GM19372 (cell line): ENCODE results near the gene PKP3.
"Not testable (repeated sequence)": the region's sequence is repeated elsewhere in the genome, so short reads cannot be mapped to it uniquely, and the experiment has no call there.

Experiments
- ATAC-seq: cut with Tn5 transposase; IDR thresholded peaks from one replicate; pipeline ENCODE4 v1.9.1; 2021; ENCODE audit warnings: mild to moderate bottlenecking, low read depth, moderate library complexity; ENCODE audit not compliant: unreplicated experiment

PKP3 gene

GRCh38 chr11:420911-421321 is 26.9 kb downstream of the PKP3 start:
- ATAC-seq: no peak

- no peak for ATAC-seq
Observed at GRCh38 chr11:422249-422656, 28.2 kb downstream of the PKP3 start.

GRCh38 chr11:424232-424631 is 30.2 kb downstream of the PKP3 start:
- no peak for ATAC-seq

GRCh38 chr11:424766-425165 is 30.8 kb downstream of the PKP3 start:
- not testable (repeated sequence) for ATAC-seq

DNA sequence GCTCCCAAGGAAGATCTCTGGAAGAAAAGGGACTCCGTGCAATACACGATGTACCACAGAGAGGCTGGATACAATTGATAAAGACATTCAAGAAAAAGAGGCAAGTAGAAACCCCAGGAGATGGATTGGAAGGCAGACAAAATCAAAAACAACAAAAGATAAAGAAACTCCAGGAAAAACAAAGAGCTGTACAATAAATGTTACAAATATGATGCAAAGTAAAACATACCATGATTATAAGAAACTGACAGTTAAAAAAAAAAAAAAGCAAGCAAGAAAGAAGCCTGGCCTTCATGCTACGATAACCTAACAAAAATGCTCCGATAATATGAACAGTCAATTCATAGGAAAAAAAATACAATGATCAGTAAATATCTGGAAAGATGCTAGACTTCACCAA is 31.3 kb downstream of the PKP3 start:
- ATAC-seq: no peak

- ATAC-seq: no peak
Observed at GRCh38 chr11:426851-427250, 32.8 kb downstream of the PKP3 start.

- ATAC-seq: no peak
Observed at GRCh38 chr11:428295-428694, 34.3 kb downstream of the PKP3 start.

DNA sequence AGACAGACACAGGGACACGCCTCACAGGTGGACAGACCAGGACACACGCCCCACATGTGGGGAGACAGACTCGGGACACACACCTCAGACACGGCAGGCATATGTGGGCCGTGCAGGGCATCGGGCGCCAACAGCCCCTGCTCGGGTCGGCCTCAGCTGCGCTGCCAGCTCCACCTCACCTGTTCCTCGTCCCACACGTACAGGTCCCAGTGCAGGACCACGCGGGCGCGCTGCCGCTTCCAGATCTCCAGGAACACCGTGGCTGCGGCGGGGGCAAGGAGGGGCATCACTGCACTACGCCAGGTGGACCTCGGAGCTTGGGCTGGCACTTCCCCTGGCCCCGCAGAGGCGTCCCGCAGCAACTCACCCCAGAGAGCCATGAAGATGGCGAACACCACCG is 35.4 kb downstream of the PKP3 start:
- no peak for ATAC-seq

- no peak for ATAC-seq
Observed at GRCh38 chr11:429931-430456, 36.0 kb downstream of the PKP3 start.

DNA sequence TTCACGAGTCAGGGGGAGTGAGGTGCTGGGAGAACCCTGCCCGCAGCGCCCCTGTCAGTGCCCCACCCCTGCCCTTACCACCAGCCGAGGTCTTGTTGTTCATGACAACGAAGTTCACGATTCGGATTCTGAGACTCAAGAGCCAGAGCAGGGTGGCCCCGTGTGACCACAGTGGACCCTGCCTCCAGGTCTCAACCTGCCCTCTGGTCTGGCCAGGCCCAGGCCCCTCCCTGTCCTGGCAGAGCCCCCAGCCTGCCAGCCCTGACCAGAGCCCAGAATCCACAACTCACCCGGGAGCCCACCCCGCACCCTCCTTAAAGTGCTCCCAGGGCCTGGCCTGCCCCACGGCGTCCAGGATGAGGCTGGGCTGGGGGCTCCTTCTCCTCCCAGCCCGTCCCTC is 37.9 kb downstream of the PKP3 start:
- no peak for ATAC-seq

DNA sequence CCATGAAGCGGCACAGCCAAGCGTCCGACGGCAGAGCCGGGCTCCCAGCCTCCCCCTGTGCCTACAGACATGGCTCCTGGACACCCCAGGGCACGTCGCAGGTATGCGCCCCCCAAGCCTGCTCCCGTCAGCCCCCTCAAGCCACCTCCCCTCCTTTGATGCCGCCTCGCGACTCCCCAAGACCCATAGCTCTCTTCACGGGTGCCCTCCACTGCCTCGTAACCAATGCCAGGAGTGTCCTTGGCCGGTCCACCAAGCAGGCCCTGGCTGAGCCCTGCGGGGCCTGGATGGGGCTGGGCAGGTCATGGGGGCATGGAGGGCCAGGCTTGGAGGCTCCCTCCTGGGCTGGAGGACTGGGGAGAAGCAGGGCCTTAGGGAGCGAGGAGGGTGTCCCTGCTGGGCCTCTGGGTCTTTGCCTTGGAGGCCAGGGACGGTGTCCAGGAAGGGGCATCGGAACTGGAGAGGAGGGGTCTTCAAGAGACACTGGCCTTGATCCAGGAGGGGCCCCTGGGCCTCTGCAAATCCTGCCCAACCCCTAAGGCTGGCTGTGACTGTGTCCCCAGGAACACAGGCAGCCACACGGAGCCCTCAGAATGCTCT is 38.6 kb downstream of the PKP3 start:
- ATAC-seq: no peak

- no peak for ATAC-seq
Observed at GRCh38 chr11:433111-433510, 39.1 kb downstream of the PKP3 start.

DNA sequence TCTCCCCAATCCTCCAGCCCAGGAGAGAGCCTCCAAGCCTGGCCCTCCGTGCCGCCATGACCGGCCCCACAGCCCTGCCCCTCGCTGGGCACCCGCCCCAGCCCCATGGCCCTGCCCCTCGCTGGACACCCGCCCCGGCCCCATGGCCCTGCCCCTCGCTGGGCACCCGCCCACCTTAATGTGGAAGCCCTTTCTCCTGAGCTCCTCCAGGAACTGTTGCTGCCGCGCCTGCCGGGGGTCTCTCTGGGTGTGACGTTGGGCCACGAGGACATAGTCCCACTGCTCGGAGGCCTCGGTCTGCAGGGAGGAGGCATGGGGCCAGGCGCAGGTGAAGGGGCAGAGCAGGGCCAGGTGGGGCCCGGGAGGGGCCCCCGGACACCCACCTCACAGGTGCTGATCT is 39.6 kb downstream of the PKP3 start:
- ATAC-seq: no peak

DNA sequence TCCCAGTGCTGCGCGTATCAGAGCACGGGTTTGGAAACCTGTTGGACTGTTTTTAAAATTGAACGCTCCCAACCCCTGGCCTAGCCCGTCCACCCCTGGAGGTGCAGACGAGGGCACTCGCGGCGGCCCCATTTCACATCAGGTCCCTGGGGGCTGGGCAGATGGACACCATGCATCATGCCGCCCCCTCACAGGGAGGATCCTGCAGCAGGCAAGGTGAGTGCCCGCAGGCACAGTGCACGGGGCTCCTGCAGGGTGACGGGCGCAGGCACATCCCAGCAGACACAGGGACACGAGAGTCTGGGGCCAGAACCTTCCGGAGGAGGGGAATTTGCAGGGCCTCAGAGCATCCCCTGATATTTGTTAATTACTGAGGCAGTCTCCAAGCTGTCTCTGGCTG is 40.5 kb downstream of the PKP3 start:
- ATAC-seq: no peak

DNA sequence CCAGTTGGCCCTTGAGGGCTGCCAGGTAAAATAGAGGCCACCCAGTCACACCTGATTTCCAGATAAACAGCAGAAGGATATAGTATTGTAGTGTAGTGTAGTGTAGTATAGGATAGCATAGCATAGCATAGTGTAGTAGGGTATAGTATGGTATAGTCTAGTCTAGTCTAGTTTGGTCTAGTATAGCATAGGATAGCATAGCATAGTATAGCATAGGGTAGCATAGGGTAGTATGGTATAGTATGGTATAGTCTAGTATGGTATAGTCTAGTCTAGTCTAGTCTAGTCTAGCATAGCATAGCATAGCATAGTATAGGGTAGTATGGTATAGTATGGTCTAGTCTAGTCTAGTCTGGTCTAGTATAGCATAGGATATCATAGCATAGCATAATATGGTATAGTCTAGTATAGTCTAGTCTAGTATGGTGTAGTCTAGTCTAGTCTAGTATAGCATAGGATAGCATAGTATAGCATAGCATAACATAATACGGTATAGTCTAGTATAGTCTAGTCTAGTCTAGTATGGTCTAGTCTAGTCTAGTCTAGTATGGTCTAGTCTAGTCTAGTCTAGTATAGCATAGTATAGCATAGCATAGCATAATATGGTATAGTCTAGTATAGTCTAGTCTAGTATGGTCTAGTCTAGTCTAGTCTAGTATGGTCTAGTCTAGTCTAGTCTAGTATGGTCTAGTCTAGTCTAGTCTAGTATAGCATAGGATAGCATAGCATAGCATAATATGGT is 41.2 kb downstream of the PKP3 start:
- not testable (repeated sequence) for ATAC-seq

DNA sequence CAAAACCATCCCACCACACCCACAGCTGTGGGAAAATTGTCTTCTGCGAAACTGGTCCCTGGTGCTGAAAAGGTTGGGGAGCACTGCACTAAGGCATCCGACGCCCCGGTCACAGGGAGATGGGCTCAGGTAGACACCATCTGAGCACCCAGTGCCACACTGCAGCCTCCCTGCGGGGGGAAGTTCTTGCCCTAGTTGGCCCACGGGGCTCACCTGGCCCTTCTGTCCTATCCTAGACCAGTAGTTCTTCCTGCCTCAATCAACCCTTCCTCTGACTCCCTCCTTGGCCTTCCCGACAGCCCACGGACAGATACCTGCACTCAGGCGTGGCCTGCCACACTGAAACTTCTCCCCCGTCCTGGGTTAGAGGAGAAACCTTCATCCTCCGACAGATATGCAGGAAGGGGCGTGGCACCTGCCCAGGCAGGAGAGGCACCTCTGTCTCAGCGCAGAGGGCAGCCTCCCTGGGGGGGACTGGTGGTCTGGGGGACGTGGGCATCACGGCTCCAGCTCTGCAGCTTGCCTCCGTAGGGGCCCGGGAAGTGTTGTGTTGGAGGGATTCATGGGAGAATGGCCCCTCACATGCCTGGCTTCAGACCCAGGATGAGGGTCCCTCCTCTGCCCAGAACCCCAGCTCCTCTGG is 43.3 kb downstream of the PKP3 start:
- ATAC-seq: no peak

DNA sequence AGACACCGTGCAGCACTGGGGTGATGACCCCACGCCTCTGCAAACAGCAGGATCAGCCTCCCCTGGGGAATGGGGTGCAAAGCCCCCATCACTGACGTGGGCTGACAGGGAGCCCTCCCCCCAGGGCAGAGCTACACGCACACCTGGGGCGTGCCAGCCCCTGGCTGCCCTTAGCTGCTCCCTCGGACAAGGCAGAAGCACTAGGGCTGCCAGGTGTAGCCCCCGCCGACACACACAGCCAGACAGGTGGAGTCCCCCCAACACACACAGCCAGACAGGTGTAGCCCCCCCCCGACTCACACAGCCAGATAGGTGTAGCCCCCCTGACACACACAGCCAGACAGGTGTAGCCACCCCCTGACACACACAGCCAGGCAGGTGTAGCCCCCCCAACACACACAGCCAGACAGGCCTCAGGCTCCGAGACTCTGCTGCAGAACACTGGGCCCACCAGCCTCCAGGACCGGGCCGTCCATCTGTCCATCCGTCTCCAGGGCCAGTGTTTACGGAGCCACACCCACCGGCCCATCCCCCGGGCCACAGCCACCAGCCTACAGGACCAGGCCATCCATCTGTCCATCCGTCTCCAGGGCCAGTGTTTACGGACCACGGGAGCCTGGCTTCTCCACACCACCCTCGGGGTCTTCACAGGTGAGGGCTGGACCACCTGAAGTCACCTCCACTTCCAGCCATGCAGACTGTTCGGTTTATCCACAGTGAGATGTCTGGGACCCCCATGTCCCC is 44.3 kb downstream of the PKP3 start:
- ATAC-seq: no peak

DNA sequence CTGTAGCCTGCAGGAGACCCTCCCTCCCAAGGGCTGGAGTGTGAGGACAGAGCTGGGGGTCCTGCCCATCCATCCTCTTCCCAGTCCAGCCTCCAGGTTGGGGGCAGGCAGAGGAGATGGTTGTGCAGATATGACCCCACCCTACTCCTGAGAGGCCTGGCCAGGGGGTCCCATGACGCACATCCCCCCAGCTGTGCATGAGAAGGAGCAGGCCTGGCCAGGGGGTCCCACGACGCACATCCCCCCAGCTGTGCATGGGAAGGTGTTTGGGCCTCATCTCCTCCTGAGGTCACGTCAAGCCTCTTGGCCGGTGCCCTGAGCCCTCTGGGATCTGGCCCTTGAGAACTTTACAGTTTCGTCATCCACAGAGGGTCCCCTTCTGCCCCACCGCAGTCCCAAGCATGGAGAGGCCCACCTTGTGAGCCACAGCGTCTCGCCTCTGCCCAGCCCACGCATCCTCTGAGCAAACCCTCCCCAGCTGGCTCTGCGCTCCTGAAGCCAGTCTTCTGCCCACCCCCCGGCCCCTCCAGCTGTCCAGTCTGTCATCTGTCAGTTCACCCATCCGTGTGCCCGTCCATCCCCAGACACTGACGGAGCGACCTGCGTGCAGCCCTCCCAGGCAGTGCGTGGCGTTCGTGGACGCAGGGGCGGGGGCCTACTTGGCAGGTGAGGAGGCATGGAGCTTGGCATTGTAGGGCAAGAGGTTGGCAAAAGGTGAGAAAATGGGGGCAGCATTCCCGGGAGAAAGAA is 45.5 kb downstream of the PKP3 start:
- no peak for ATAC-seq

DNA sequence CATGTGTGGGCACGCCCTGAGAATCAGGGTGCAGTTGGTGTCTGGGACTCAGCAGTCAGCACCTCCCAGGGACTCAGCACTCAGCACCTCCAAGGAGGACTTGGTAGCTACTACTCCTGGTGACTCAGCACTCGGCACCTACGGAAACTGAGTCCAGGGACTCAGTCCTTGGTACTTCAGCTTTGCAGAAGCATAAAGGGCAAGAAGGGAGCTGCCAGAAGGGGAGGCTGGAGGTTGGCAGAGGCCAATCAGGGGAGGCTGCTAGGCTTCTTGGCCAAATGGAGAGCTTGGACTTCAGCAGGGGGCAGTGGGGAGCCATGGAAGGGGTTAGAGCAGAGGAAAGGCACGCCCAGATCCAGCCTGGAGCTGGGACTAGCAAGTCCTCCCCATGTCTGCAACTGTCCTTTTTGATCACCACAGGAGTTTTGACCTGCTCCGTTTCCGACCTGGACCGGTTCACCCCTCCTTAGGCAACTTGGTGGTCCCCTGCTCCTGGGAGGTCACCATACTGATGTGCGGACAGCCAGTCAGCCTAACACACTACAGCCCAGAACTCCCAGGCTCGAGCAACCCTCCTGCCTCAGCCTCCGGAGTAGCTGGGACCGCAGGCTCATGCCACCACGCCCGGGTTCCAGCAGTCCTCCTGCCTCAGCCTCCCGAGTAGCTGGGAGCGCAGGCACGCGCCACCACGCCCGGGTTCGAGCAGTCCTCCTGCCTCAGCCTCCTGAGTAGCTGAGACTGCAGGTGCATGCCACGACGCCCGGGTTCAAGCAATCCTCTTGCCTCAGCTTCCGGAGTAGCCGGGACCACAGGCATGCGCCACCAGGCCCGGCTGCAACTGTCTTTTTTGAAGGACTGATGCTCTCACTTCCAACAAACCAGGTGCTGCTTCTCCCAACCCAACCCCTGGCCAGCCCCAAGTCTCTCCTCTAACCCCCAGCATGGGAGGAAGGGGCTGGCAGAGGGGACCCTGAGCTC is 46.3 kb downstream of the PKP3 start:
- no peak for ATAC-seq
